HL-60/S4 treated with retinoic acid at 250 ng/mL for 4 days and 3 days (cell line): ENCODE data around the gene DPH1.
"Not testable (repeated sequence)": the region's sequence is repeated elsewhere in the genome, so short reads cannot be mapped to it uniquely, and the experiment has no call there.

Experiments
- in situ Hi-C: fragments of 300-500 bp; cut with MboI; formaldehyde crosslinking; loops from 2 replicates; pipeline ENCODE4 v1.7.0; 2022; ENCODE audit warnings: low sequenced_read_pairs

DPH1 gene

DNA sequence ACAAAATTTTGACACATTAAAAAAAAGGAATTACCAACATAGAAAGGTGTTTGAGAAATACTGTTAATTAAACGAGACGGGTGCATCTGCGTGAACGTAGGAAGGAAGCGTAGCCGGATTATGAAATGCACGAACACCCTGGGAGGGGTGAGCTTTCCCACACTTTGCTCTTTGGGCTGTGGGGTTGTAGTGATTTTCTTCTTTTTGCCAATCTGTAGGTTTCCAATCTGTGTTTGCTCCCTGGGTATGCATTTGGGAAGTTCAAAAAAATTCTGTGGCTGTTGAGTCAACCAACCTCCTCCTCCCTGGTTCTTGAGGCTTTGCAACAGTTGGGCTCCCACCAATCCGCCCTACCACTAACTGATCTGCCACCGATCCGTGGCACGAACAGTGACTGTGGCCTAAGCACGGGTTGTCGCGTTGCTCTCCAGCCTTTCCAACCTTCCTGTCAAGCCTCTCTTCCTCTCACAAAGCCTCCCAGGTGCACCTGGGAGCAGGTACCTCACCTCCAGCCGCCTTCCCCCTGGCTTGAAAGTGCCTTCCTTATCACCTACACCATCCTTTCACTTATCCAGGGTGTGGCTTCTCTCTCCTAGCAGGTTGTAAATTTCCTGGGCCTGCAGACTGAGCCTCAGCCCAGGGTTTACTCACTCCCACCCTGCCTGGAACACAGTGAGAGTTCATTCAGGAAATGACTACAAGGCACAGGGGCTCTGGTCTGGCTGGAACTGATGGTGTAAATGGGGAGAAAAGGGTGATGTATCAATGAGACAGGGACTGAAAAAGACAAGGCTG, 21.4 kb upstream of the DPH1 start:
- in situ Hi-C loops: no loop called here

DNA sequence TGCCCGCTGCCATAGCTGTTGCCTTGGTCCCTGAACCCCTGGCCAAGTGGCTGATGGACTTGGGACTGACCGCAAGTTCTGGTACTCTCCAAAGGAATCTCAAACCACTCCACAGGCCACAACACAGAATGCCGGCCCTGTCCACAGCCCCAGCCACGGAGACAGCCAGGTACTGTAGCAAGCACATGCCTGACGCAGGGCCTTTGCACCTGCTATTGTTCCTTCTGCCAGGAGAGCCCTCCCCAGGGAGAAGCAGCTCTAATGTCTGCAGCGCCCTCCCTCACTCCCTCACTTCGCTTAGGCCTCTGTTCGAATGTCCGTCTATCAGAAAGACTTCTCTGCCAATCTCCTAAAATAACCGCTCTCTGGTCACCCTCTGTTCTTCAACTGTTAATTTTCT, 20.2 kb upstream of the DPH1 start:
- in situ Hi-C loops: no loop called here

DNA sequence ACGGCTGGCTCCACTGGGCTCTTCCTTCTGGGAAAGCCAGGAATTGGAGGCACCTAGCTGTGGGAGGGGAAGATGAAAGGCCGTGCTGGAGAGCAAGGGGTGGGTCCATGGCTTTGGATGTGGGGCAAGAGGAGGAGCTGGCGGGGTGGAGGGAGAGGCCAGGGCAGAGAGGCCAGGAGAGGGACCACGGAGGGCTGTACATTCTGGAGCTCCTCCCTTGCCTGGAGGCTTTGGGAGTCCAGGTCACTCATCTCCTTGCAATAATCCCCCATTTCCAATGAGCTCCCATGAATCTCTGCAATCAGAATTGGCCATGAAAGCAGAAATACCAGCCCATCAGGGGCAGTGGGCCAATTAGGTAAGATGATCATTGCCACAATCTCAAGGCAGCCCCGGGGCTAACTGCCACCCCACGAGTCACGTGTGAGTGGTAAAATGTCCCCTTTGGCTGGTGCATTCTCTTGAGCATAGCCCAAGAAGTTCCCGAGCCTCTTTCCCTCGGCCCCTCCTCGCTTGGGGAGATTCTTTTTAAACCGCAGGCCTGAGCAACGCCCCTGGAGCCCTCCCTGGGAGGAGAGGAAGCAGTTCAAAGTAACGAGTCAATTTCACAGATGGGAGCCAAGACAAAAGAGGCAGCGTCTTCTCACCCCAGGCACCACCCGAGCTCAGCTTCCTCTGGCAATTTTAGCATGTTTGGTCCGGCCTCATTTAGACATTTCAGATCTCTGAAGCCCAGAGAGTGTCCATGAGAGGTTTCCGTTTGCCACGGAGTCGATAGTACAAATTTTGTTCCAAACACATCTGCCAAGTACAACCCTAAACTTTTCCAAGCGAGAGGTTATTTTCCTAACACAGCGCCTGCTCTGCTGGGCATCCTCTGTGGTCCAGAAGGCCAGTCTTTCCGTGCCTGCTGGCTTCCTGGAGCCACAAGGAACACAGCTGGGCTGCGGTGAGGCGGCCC, 18.3 kb upstream of the DPH1 start:
- in situ Hi-C loops: no loop called here

- in situ Hi-C loops: no loop called here
Observed at GRCh38 chr17:2012499-2012898, 17.5 kb upstream of the DPH1 start.

GRCh38 chr17:2013220-2013993, 16.5 kb upstream of the DPH1 start:
- in situ Hi-C loops: not testable (repeated sequence)

DNA sequence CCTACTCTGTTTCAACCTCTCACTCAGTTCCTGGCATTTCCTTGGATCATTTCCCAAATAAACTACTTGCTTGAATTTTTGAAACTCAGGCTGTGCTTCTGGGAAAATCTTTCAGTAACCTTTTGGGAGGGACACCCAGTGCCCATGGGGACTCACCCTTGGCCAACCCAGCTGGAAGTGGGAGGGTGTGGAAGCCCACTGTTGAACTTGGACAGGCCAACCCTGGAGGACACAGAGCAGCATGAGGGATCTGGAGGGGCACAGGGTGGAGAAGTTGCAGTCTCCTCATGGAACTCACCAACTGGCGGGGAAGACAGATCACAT, 16.0 kb upstream of the DPH1 start:
- in situ Hi-C loops: no loop called here

GRCh38 chr17:2015314-2015713, 14.6 kb upstream of the DPH1 start:
- in situ Hi-C loops: no loop called here

- in situ Hi-C loops: no loop called here
Observed at GRCh38 chr17:2016494-2016893, 13.5 kb upstream of the DPH1 start.

DNA sequence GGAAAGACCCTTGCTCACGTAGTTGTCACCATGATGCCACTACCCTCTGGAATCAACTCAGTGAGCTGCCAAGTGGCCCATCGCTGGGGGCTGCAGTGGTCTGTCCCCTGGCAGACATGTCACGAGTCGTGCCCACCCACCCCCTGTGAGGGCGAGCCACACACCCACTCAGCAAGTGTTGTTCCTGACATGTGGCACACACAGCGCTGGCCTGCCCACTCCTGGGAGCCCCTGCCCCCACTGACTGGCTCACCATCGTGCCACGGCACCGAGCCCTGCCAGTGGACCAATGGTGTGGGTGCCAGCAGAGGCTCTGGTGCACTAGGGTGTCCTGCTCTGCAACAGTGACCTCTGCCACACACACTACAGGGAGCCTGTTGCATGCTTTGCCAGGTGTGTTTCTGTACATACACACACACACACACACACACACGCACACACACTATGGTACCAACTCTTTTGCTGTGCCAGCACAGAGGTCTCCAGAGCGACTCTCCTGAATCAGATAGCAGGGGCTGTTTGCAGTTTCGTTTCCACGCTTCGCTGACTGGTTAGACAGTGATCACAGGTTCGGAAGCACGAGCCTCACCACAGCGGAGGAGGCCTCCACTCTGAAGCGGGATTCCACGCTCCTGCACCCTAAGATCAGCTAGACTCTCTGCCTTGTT, 12.5 kb upstream of the DPH1 start:
- in situ Hi-C loops: no loop called here

DNA sequence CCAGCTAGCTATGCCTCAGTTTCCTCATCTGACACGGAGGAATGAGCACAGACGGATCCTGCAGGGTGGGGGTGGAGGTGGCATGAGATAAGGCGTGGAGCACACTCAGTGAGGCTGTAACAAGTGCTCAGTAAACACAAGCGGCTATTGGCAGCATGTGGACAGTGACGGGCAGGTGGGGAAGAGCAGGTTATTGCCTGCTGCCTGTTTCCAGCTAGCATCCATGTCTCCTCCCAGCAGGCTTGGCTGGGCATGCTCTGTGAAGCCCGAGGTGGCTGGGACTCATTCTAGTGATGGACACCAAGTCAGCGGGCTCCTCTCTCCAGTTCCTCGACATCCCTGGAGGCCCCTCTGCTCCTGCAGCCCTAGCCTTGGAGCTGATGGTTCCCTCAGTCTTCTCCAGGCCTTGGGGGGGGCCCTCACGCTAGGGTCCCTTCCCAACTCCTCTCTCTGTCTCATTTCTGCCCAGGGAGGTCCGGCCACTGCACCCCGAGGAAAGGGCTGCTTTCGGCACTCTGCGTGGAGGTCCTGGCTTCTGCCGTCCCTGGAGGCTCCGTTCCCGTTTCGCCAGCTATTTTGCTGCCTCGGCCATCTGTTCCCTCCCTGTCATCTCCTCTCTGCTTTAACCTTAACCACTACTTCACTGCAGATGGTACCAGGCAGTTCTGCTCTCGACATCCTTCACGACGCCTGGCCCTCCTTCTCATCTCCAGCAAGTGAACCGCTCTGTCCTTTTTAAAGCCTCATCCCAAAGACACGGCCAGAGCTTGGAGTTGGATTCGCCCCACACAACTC, 11.0 kb upstream of the DPH1 start:
- in situ Hi-C loops: no loop called here

DNA sequence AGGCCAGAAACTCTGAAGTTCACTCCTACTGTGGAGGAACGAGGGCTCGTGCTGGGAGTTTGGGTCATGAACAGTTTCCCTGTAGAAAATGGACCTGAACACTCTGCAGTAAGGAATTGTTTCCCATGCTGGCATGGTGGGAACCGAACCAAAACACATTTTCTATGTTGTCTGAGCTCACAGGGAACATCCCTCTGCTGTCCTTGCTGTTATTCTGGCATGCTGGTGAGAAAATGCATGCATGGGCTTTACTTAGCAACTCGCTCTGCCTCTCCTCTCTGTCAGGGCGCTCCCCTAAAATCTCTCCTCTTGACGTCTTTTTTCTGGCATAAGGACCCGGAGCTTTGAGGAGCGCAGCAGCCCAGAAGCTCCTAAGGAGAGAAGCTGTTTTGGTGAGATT, 10.2 kb upstream of the DPH1 start:
- in situ Hi-C loops: no loop called here

- in situ Hi-C loops: no loop called here
Observed at GRCh38 chr17:2020721-2021120, 9.2 kb upstream of the DPH1 start.

DNA sequence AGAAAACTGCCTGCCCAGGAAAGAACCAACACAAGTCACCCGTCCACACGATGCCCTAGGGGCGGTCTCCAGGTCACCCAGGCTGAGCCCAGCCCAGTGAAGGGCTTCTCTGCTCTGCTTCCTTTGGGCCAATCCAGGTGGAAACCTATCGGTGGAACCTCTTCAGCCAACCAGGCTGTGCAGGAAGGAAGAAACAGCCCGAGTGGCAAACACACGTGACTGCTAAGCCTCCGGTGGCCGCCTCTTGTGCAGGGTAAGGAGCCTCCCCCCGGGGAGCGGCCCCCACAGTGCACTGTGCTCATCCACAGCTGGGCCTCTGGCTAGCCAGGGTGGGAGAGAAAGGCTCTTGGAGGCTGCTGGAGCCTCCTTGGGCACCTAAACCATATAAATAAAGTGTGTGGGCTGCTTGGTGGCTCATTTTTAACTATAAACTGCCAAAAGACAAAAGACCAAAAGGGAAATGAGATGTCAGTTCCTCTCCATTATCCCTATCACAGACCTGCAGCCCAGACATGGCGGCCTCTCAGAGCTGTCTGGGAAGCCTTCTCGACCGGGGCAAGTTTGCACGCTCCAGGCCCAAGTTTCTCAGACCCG, 7.2 kb upstream of the DPH1 start:
- in situ Hi-C loops: no loop called here

DNA sequence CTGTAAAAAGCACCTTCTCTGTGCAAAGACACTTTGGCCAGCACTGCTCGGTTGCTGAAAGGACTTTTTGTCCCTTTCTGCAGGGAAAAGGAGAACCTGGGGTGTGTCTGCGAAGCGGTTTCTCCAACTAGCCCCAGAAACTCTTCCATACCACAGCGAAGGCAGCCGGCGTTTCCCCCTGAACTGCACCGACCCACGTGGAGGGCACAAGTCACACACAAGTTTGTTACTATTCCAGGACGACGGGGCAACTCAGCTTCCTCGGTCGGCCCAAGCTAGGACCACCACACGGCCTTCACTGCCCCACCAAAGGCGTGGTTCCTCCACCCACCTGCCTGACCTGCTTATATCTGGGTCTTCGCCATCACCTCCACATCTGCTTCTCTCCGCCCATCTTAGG, 6.7 kb upstream of the DPH1 start:
- in situ Hi-C loops: no loop called here

GRCh38 chr17:2023692-2024571, 6.0 kb upstream of the DPH1 start:
- in situ Hi-C loops: no loop called here

GRCh38 chr17:2024572-2025219, 5.3 kb upstream of the DPH1 start:
- in situ Hi-C loops: no loop called here

- in situ Hi-C loops: no loop called here
Observed at GRCh38 chr17:2025220-2025621, 4.7 kb upstream of the DPH1 start, which contains the start of gene RTN4RL1. Gene RTN4RL1, minus strand, starts transcription at chr17:2025334. Its CDS starts 469 bp downstream, at chr17:2024865.
